Testis (tissue), 2 donors: ENCODE measurements around the gene RAB4B.

Experiments used
- CTCF ChIP-seq, 3 experiments: fragments of 450-650 bp in 2 of 3; fragments of 200-600 bp in 1 of 3; sonication (generic) in 1 of 3; IDR thresholded peaks; one replicate each; pipeline ENCODE4 v1.5.1; 2016 to 2019; ENCODE audit warnings: antibody characterized with exemption in 3 of 3, mild to moderate bottlenecking in 2 of 3, moderate library complexity in 1 of 3
- POLR2A ChIP-seq: fragments of 450-650 bp; IDR thresholded peaks from one replicate; pipeline ENCODE4 v1.6.1; 2017; ENCODE audit warnings: antibody characterized with exemption, mild to moderate bottlenecking, moderate library complexity

- TF ChIP-seq CTCF (IDR thresholded peaks at IDR 0.05) = no peak
- no peak for TF ChIP-seq POLR2A
Measured at GRCh38 chr19:40776364-40776763, 1.7 kb upstream of the RAB4B start.
